Astrocyte of the spinal cord (primary cell): Measurements from ENCODE around the gene PUSL1.

Source experiments
- DNase-seq: peaks from one replicate; pipeline ENCODE4 v3.0.0; 2011; ENCODE audit warnings: low read depth, low spot score
- H3K4me3 ChIP-seq: 2 replicates; pipeline ENCODE4 v1.5.1; 2011; ENCODE audit warnings: low read depth, mild to moderate bottlenecking, low read length, moderate library complexity
- CTCF ChIP-seq: IDR thresholded peaks from 2 replicates; pipeline ENCODE4 v1.5.1; 2012; ENCODE audit warnings: low read depth, mild to moderate bottlenecking, low read length, inconsistent platforms
- in situ Hi-C: cut with HindIII; loops from 2 replicates; pipeline ENCODE4 v1.10.0; 2017; ENCODE audit warnings: low sequenced_read_pairs

PUSL1 gene

DNA sequence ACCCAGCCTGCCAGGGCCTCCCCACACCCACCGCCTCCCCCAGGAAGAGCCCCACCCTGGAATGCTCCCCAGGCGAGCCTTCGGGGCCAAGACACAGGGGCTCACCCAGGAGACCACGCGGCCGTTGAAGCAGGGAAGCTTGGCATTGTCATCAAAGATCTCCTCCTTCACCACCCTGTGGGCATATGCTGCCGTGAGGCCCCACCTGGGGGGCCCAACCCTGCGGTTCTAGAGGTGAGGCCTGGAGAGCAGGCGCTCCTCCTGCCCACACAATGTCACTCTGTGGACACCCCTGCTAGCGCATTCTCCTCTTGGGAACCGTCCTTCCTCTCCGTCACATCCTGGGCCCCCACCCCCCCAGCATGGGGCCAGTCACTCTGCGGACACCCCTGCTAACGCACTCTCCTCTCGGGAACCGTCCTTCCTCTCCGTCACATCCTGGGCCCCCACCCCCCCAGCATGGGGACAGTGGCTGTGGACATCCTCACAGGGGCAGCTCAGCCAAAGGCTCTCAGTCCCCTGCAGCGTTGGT is 34.3 kb downstream of the PUSL1 start:
- no peak for TF ChIP-seq CTCF
- in situ Hi-C loops, result no loop called here

GRCh38 chr1:1343811-1344421 is 35.5 kb downstream of the PUSL1 start:
- in situ Hi-C loops, result no loop called here
- no peak overlapping the region for H3K4me3 ChIP-seq
- no peak for DNase-seq
- TF ChIP-seq CTCF, result no peak

More for the DNA sequence above, 34.3 kb downstream of the PUSL1 start:
- DNase-seq, result no peak
- no peak overlapping the region for H3K4me3 ChIP-seq

- no peak overlapping the region for H3K4me3 ChIP-seq
- in situ Hi-C loops, result no loop called here
- TF ChIP-seq CTCF, result peak; percentile 57
- DNase-seq, result peak; percentile 56
These were observed 36.4 kb downstream of the PUSL1 start for GRCh38 chr1:1344655-1345361.

GRCh38 chr1:1345384-1345783 is 37.0 kb downstream of the PUSL1 start:
- in situ Hi-C loops, result no loop called here
- peak; percentile 22 for TF ChIP-seq CTCF
- H3K4me3 ChIP-seq, result no peak overlapping the region
- no peak for DNase-seq

DNA sequence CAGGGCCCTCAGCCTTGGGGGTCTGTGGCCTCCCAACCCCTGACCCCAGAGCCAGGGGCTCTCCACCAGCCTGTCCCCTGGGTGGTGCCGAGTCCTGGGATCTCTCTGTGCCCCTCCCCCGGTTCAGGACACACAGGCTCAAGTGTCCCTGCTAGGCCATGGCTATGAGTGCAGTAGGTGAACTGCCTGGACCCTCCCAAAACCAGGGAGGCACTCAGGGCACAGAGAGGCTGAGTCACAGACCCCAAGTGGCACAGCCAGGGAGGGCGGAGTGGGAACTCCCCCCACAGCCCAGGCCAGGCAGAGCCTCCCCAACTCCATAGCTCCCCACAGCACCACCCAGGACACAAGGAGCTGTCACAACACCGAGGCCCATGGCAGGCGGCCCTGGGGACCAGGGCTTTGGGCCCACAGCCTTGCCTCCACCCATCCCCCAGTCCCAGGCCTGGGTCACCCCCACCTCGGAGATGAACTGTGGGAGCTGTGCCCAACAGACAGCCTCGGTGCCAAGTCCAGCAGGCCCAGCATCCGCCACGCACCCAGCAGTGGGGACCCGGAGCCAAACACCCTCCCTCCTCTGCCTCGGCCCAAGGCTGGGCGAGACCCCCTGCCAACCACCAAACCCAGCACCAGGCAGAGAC is 37.6 kb downstream of the PUSL1 start:
- DNase-seq, result no peak
- H3K4me3 ChIP-seq, result no peak overlapping the region
- TF ChIP-seq CTCF, result no peak
- in situ Hi-C loops, result no loop called here

DNA sequence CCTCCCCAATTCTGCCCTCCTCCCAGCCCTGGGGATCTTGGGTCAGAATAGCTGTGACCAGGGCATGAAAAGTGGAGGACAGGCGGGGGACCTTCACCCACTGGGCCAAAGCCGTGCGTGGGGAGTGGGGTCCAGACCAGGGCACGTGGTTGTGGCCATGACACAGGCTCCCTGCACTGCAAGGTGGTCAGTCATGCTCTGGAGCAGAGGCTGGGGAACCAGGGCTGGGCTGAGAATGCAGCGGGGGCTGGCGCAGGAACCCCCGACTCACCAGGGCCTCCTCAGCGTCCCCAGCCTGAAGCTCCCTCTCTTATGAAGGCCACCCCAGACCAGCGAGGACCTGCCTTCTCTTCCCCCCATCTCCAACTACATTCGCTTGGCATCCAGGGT is 38.1 kb downstream of the PUSL1 start:
- no peak for TF ChIP-seq CTCF
- DNase-seq, result no peak
- in situ Hi-C loops, result no loop called here
- no peak overlapping the region for H3K4me3 ChIP-seq
